NT2/D1 (cell line): ENCODE results near the gene TEX19.

Source experiments
- SUZ12 ChIP-seq: IDR thresholded peaks from 2 replicates; pipeline ENCODE4 v1.6.1; 2011; ENCODE audit not compliant: insufficient read length, insufficient read depth; ENCODE audit errors: extremely low read depth
- YY1 ChIP-seq: IDR thresholded peaks from 2 replicates; pipeline ENCODE4 v1.6.1; 2011; ENCODE audit not compliant: insufficient read length, insufficient read depth

DNA sequence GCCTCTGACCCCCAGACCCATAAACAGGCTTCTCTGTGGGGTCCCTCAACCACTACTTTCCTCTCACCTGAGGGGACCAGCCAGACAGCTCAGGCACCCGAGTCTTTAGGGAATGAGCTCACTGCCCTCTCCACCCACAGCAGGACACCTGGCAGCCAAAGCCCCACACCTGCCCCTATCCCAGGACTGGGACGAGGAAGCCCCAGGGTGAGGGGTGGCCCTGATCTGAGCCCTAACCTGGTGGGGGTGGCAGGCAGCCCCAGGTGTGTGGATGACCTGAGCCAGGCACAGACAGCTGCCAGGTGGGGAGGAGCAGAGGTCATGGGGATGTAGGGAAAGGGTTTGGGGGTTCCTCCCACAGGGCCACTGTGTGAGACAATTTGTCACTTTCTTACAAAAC lies 1.7 kb upstream of the TEX19 start:
- TF ChIP-seq YY1, result no peak
- no peak for TF ChIP-seq SUZ12
